Kidney (tissue), 14 donors: ENCODE data around the gene PROS1. TPM values are rescaled to one million over a fixed set of nuclear protein-coding genes. Genes with fewer than 3 reads are reported as not detected.
A peak's percentile ranks its signal among the peaks of the same experiment; 100 is the strongest.

Experiments used
- DNase-seq, 5 donors: peaks; one replicate each; pipeline ENCODE4 v3.0.0-alpha.2; 2013 to 2020
- FAIRE-seq: peaks from 2 replicates; lab custom pipeline; 2012; peaks lifted over from hg19 to GRCh38; lab: Jason Lieb, UNC
- H3K27ac ChIP-seq, 2 donors: one replicate each; pipeline ENCODE4 v1.7.0; 2013; ENCODE audit warnings: low read depth in 2 of 2, low read length in 2 of 2, inconsistent platforms in 1 of 2
- H3K27me3 ChIP-seq: one replicate; pipeline ENCODE4 v1.7.1; 2013; ENCODE audit warnings: low read length, inconsistent platforms; ENCODE audit not compliant: control insufficient read depth, insufficient read depth
- H3K36me3 ChIP-seq, 3 donors: one replicate each; pipeline versions ENCODE4 v1.7.0 to v1.7.1; 2013; ENCODE audit warnings: low read length in 3 of 3, control low read depth in 1 of 3, inconsistent platforms in 1 of 3; ENCODE audit not compliant: insufficient read depth in 3 of 3, control insufficient read depth in 2 of 3
- H3K4me1 ChIP-seq, 3 donors: one replicate each; pipeline versions ENCODE4 v1.7.0 to v1.7.1; 2013; ENCODE audit warnings: low read length in 3 of 3, inconsistent platforms in 1 of 3, low read depth in 1 of 3; ENCODE audit not compliant: control insufficient read depth in 2 of 3, insufficient read depth in 2 of 3
- H3K4me3 ChIP-seq, 3 donors: one replicate each; pipeline versions ENCODE4 v1.7.0 to v1.8.1; 2013; ENCODE audit warnings: low read length in 3 of 3, control low read depth in 1 of 3, inconsistent platforms in 1 of 3
- H3K9ac ChIP-seq, 3 donors: one replicate each; pipeline versions ENCODE4 v1.7.0 to v1.7.1; 2013; ENCODE audit warnings: low read length in 3 of 3, control low read depth in 1 of 3, inconsistent platforms in 1 of 3
- H3K9me3 ChIP-seq, 3 donors: one replicate each; pipeline versions ENCODE4 v1.7.0 to v1.7.1; 2013; ENCODE audit warnings: low read length in 3 of 3, control low read depth in 1 of 3, inconsistent platforms in 1 of 3; ENCODE audit not compliant: control insufficient read depth in 2 of 3, insufficient read depth in 1 of 3
- CTCF ChIP-seq: IDR thresholded peaks from 3 replicates; pipeline ENCODE4 v1.5.1; 2012; ENCODE audit warnings: mild to moderate bottlenecking, moderate library complexity, borderline replicate concordance; ENCODE audit not compliant: insufficient read depth; ENCODE audit errors: extremely low read depth
- intact Hi-C: fragments of 100-400 bp; cut with DNase I; formaldehyde crosslinking; loops from one replicate; pipeline ENCODE4 v1.11.1; 2022
- polyA plus RNA-seq: library from polyadenylated mRNA; stranded (reverse); fragments of 350-450 nt; fragmentation: Illumina TruSeq; extraction: RNeasy Lipid Tissue Mini Kit (QIAGEN cat#74804); gene quantifications from one replicate; pipeline ENCODE4 v1.2.3, GENCODE V29; 2014; ENCODE audit warnings: low read depth, low replicate concordance; ENCODE audit not compliant: insufficient read depth
- total RNA-seq: library from RNA; stranded (reverse); fragmentation: NEBNext Ultra II Directional; extraction: Animal tissue kit (Norgen Biotek cat#: 25700); gene quantifications from one replicate; pipeline ENCODE4 v1.2.1, GENCODE V29; 2021
- donor health status: control.
- donor health status: control.
- donor health status: control.
- donor health status: control.
- donor health status: control.
- donor health status: DM: yes; HTN: yes; CAD: no.
- donor health status: Normal renal cell carcinoma (clear cell type).

Gene PROS1
- total and polyA plus RNA-seq, 2 donors from 2014 or later = 30.0 to 56.2 TPM

- no peak for FAIRE-seq
- Histone ChIP-seq H3K27ac (no peak overlapping the region), H3K9ac (no peak overlapping the region), H3K4me1 (no peaks in the 10 kb centered on the region), H3K36me3 (no peaks in the 10 kb centered on the region), H3K27me3 (no peaks in the 10 kb centered on the region), H3K9me3 (no peaks in the 10 kb centered on the region), H3K4me3 (no peak overlapping the region)
- DNase-seq = peak in 1 of 5 donors; percentile 8
- TF ChIP-seq CTCF = no peak
- intact Hi-C loops = no loop called here
Measured at GRCh38 chr3:93911206-93911605, 62.5 kb downstream of the PROS1 start.

GRCh38 chr3:93910097-93910496 lies 63.6 kb downstream of the PROS1 start:
- no peak for TF ChIP-seq CTCF
- FAIRE-seq (peak; percentile 19), DNase-seq (peak in 1 of 5 donors; percentile 5)
- H3K36me3 ChIP-seq = no peaks in the 10 kb centered on the region
- no peak overlapping the region for H3K9ac ChIP-seq
- no peak overlapping the region for H3K4me3 ChIP-seq
- H3K27me3 ChIP-seq = no peaks in the 10 kb centered on the region
- H3K9me3 ChIP-seq = no peaks in the 10 kb centered on the region
- no peak overlapping the region for H3K27ac ChIP-seq
- intact Hi-C loops = no loop called here
- no peaks in the 10 kb centered on the region for H3K4me1 ChIP-seq

GRCh38 chr3:93907132-93907531 lies 66.6 kb downstream of the PROS1 start:
- Histone ChIP-seq H3K36me3 (no peaks in the 10 kb centered on the region), H3K4me3 (no peak overlapping the region), H3K27me3 (no peaks in the 10 kb centered on the region), H3K27ac (no peak overlapping the region), H3K9ac (no peak overlapping the region), H3K4me1 (no peaks in the 10 kb centered on the region), H3K9me3 (no peaks in the 10 kb centered on the region)
- intact Hi-C loops = no loop called here
- FAIRE-seq = no peak
- TF ChIP-seq CTCF = no peak
- no peak for DNase-seq

GRCh38 chr3:93906245-93906644 lies 67.5 kb downstream of the PROS1 start:
- intact Hi-C loops = no loop called here
- H3K4me1 ChIP-seq = no peaks in the 10 kb centered on the region
- H3K4me3 ChIP-seq = no peak overlapping the region
- no peak for TF ChIP-seq CTCF
- no peak overlapping the region for H3K27ac ChIP-seq
- no peaks in the 10 kb centered on the region for H3K36me3 ChIP-seq
- FAIRE-seq (no peak), DNase-seq (peak in 1 of 5 donors; percentile 66)
- H3K9me3 ChIP-seq = no peaks in the 10 kb centered on the region
- H3K9ac ChIP-seq = no peak overlapping the region
- no peaks in the 10 kb centered on the region for H3K27me3 ChIP-seq
